Activated CD4-positive, alpha-beta T cell treated with anti-CD3 and anti-CD28 coated beads for 36 hours (primary cell): ENCODE data around the gene PCDHA4. TPM values are rescaled to one million over a fixed set of nuclear protein-coding genes. Genes with fewer than 3 reads are reported as not detected.
A peak's percentile ranks its signal among the peaks of the same experiment; 100 is the strongest.
"Not testable (repeated sequence)": the region's sequence is repeated elsewhere in the genome, so short reads cannot be mapped to it uniquely, and the experiment has no call there.

Experiments
- ATAC-seq: fragments of 200-7000 bp; cut with Tn5 transposase; one replicate; pipeline ENCODE4 v1.10.0; 2021; ENCODE audit warnings: mild to moderate bottlenecking, moderate library complexity
- CTCF ChIA-PET: fragments of 350-600 bp; sonication (Branson Sonifier 250); formaldehyde crosslinking; loops from one replicate; lab custom pipeline; 2021; ENCODE audit warnings: antibody characterized with exemption; lab: Charles Lee
- POLR2A ChIA-PET: fragments of 350-600 bp; sonication (Branson Sonifier 250); formaldehyde crosslinking; loops from one replicate; lab custom pipeline; 2021; ENCODE audit warnings: antibody characterized with exemption, inconsistent platforms; lab: Charles Lee
- DNase-seq: peaks from one replicate; pipeline ENCODE4 v3.0.0-alpha.2; 2020
- H3K27ac Mint-ChIP-seq: one replicate; pipeline ENCODE4 v1.8.0; 2021; ENCODE audit warnings: mixed read lengths
- H3K27me3 Mint-ChIP-seq: one replicate; pipeline ENCODE4 v1.8.0; 2021; ENCODE audit warnings: mixed read lengths
- H3K36me3 Mint-ChIP-seq: one replicate; pipeline ENCODE4 v1.8.0; 2021; ENCODE audit warnings: low read depth, mixed read lengths
- H3K4me1 Mint-ChIP-seq: one replicate; pipeline ENCODE4 v1.8.0; 2021; ENCODE audit warnings: mixed read lengths
- H3K4me3 Mint-ChIP-seq: one replicate; pipeline ENCODE4 v1.8.0; 2021; ENCODE audit warnings: mild to moderate bottlenecking, moderate library complexity, mixed read lengths
- H3K9me3 Mint-ChIP-seq: one replicate; pipeline ENCODE4 v1.8.0; 2021; ENCODE audit warnings: low read depth, mixed read lengths
- intact Hi-C, 2 experiments: fragments of 100-400 bp; cut with DNase I in 1 of 2; cut with micrococcal nuclease in 1 of 2; formaldehyde crosslinking; loops; one replicate each; pipeline versions ENCODE4 v1.14.2 to v1.15.1; 2022 to 2024; cut with DNase I, micrococcal nuclease
- total RNA-seq, 2 experiments: library from RNA; stranded (reverse); gene quantifications; one replicate each; pipeline ENCODE4 v1.2.3, GENCODE V29; 2021

The PCDHA4 gene
- total RNA-seq, 2 experiments from 2014 or later: not detected

DNA sequence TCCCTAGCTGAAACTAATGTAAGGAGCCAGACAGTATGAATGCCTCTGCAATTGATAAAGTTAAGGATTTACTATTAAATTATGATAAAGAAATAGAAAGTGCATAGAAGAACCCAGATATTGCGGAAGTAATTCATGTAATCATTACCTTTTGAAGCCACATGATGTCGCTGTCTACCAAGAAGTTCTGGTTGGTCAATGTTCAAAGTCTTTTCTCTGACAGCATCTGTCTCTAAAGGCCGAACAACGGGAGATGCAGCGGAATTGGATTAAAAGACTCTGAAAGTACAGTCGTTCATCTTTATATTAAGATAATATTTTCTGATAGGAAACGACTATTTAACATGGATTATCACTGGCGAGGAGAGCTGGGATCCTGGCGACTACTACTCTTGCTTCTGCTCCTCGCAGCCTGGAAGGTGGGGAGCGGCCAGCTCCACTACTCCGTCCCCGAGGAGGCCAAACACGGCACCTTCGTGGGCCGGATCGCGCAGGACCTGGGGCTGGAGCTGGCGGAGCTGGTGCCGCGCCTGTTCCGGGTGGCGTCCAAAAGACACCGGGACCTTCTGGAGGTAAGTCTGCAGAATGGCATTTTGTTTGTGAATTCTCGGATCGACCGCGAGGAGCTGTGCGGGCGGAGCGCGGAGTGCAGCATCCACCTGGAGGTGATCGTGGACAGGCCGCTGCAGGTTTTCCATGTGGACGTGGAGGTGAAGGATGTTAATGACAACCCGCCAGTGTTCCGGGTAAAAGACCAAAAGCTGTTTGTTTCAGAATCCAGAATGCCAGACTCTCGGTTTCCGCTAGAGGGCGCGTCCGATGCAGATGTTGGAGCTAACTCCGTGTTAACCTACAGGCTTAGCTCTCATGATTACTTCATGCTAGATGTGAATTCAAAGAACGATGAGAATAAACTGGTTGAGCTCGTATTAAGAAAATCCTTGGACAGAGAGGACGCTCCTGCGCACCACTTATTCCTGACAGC is 34.4 kb downstream of the PCDHA4 start, which contains the start of gene PCDHA8:
PCDHA8 (plus strand) TSS at position 210 of the 985 bp plus-strand sequence; CDS start at position 345, 135 bp downstream.
- Mint-ChIP-seq H3K4me1 (no peaks in the 10 kb centered on the region), H3K9me3 (peaks cover 9% of the 10 kb centered on the region), H3K27ac (no peak within 1 kb of the TSS), H3K36me3 (peaks cover 8% of the 10 kb centered on the region), H3K4me3 (no peak within 1 kb of the TSS), H3K27me3 (peaks cover 22% of the 10 kb centered on the region)
- ATAC-seq: no peak
- ChIA-PET POLR2A (interaction anchor here (0.6 kb wide), 1 partner anchor 12 kb away, joined by 3 read pairs; no protein-coding TSS in a partner anchor), CTCF (interaction anchor here (0.6 to 1.9 kb wide), 9 partner anchors 10 to 236 kb away, joined by 3 to 9 read pairs (median 3); partner anchors contain the start of genes PCDHA10, PCDHA6 and PCDHAC1)
- peak; percentile 49 for DNase-seq
- intact Hi-C loops: loop anchor here in 1 of 2 experiments (5.0 to 10.0 kb wide), 3 partner anchors 39 to 524 kb away; partner anchors contain the start of genes PCDHA3 and PCDHGA5

DNA sequence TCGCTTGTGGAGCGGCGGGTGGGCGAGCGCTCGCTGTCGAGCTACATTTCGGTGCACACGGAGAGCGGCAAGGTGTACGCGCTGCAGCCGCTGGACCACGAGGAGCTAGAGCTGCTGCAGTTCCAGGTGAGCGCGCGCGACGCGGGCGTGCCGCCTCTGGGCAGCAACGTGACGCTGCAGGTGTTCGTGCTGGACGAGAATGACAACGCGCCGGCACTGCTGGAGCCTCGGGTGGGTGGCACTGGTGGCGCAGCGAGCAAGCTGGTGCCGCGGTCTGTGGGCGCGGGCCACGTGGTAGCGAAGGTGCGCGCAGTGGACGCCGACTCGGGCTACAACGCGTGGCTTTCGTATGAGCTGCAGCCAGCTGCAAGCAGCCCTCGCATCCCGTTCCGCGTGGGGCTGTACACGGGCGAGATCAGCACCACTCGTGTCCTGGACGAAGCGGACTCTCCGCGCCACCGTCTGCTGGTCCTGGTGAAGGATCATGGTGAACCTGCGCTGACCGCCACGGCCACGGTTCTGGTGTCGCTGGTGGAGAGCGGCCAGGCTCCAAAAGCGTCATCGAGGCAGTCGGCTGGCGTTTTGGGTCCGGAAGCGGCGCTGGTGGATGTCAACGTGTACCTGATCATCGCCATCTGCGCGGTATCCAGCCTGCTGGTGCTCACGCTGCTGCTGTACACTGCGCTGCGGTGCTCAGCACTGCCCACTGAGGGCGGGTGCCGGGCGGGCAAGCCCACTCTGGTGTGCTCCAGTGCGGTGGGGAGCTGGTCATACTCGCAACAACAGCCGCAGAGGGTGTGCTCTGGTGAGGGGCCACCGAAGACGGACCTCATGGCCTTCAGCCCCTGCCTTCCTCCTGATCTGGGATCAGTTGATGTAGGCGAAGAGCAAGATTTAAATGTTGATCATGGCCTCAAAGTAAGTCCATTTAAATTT is 36.2 kb downstream of the PCDHA4 start:
- no peak overlapping the region for H3K4me3 Mint-ChIP-seq
- POLR2A ChIA-PET: no interaction called here
- no peak overlapping the region for H3K27ac Mint-ChIP-seq
- CTCF ChIA-PET: no interaction called here
- H3K9me3 Mint-ChIP-seq: peaks cover 19% of the 10 kb centered on the region
- H3K27me3 Mint-ChIP-seq: peaks cover 33% of the 10 kb centered on the region
- no peak for ATAC-seq
- peaks cover 12% of the 10 kb centered on the region for H3K36me3 Mint-ChIP-seq
- intact Hi-C loops: loop anchor here in 1 of 2 experiments (5.0 to 10.0 kb wide), 3 partner anchors 41 to 522 kb away; partner anchors contain the start of genes PCDHA3 and PCDHGA5
- H3K4me1 Mint-ChIP-seq: no peaks in the 10 kb centered on the region
- DNase-seq: no peak

DNA sequence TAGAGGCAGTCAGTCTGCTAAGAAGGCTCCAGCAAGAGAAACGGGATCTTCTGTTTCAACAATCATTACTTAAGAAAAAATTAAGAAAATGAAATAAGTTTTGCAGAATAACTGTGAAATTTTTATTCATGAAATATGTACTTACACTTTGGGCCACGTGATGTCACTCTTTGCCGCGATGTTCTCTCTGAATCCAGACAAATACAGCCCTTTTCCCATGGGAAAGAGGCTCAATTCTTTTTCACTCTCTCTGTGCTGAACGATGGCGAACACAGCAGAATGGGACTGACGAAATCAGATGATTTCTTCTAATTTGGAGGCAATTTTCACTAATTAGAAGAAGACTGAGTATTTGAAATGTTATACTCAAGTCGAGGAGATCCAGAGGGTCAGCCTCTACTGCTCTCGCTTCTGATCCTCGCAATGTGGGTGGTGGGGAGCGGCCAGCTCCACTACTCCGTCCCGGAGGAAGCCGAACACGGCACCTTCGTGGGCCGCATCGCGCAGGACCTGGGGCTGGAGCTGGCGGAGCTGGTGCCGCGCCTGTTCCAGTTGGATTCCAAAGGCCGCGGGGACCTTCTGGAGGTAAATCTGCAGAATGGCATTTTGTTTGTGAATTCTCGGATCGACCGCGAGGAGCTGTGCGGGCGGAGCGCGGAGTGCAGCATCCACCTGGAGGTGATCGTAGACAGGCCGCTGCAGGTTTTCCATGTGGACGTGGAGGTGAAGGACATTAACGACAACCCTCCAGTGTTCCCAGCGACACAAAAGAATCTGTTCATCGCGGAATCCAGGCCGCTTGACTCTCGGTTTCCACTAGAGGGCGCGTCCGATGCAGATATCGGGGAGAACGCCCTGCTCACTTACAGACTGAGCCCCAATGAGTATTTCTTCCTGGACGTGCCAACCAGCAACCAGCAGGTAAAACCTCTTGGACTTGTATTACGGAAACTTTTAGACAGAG is 41.6 kb downstream of the PCDHA4 start, which contains the start of gene PCDHA9:
PCDHA9 (plus strand) TSS at position 244 of the 964 bp plus-strand sequence; CDS start at position 358, 114 bp downstream.
- intact Hi-C loops: loop anchor here in 1 of 2 experiments (5.0 to 10.0 kb wide), 2 partner anchors 34 to 516 kb away; partner anchors contain the start of genes PCDHA13 and PCDHGA5
- DNase-seq, ATAC-seq, H3K4me1 Mint-ChIP-seq, H3K36me3 Mint-ChIP-seq, H3K4me3 Mint-ChIP-seq, POLR2A ChIA-PET, CTCF ChIA-PET, H3K27ac Mint-ChIP-seq: not testable (repeated sequence)
- Mint-ChIP-seq H3K9me3 (peaks cover 14% of the 10 kb centered on the region), H3K27me3 (peaks cover 24% of the 10 kb centered on the region)

DNA sequence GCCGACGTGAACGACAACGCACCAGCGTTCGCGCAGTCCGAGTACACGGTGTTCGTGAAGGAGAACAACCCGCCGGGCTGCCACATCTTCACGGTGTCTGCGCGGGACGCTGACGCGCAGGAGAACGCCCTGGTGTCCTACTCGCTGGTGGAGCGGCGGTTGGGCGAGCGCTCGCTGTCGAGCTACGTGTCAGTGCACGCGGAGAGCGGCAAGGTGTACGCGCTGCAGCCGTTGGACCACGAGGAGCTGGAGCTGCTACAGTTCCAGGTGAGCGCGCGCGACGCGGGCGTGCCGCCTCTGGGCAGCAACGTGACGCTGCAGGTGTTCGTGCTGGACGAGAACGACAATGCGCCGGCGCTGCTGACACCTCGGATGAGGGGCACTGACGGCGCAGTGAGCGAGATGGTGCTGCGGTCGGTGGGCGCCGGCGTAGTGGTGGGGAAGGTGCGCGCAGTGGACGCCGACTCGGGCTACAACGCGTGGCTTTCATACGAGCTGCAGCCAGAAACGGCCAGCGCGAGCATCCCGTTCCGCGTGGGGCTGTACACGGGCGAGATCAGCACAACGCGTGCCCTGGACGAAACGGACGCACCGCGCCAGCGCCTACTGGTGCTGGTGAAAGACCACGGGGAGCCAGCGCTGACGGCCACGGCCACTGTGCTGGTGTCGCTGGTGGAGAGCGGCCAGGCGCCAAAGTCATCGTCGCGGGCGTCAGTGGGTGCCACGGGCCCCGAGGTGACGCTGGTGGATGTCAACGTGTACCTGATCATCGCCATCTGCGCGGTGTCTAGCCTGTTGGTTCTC is 43.2 kb downstream of the PCDHA4 start:
- H3K36me3 Mint-ChIP-seq, ATAC-seq, H3K4me1 Mint-ChIP-seq, H3K27ac Mint-ChIP-seq, DNase-seq, H3K4me3 Mint-ChIP-seq, POLR2A ChIA-PET: not testable (repeated sequence)
- Mint-ChIP-seq H3K9me3 (peaks cover 14% of the 10 kb centered on the region), H3K27me3 (peaks cover 21% of the 10 kb centered on the region)
- CTCF ChIA-PET: interaction anchor here (0.7 to 0.8 kb wide), 2 partner anchors 363 to 485 kb away, joined by 3 read pairs; no protein-coding TSS in a partner anchor
- intact Hi-C loops: loop anchor here in 1 of 2 experiments (5.0 to 10.0 kb wide), 2 partner anchors 32 to 515 kb away; partner anchors contain the start of genes PCDHA13 and PCDHGA5

DNA sequence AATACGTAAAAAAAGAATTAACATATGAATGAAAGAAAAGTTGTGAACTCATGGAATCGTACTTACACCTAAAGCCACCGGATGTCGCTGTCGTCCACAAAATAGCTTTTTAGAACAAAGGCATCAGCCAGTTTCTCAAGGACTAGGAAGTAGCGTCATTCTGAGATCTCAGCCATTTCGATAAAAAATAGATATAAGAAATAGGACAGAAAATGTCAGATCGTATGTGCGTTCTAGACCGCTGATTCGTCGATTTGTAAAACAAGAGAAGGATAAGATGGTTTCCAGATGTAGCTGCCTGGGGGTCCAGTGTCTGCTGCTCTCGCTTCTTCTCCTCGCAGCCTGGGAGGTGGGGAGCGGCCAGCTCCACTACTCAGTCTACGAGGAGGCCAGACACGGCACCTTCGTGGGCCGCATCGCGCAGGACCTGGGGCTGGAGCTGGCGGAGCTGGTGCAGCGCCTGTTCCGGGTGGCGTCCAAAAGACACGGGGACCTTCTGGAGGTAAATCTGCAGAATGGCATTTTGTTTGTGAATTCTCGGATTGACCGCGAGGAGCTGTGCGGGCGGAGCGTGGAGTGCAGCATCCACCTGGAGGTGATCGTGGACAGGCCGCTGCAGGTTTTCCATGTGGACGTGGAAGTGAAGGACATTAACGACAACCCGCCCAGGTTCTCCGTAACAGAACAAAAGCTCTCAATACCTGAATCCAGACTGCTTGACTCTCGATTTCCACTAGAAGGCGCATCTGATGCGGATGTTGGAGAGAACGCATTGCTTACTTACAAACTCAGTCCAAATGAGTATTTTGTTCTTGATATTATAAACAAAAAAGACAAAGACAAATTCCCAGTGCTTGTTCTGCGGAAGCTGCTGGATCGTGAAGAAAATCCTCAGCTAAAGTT is 49.2 kb downstream of the PCDHA4 start, which contains the start of gene PCDHA10:
PCDHA10 (plus strand) TSS at position 126 of the 903 bp plus-strand sequence; CDS start at position 278, 152 bp downstream.
- Mint-ChIP-seq H3K4me3 (no peak within 1 kb of the TSS), H3K4me1 (no peaks in the 10 kb centered on the region), H3K27me3 (peaks cover 21% of the 10 kb centered on the region), H3K27ac (no peak within 1 kb of the TSS), H3K9me3 (peaks cover 19% of the 10 kb centered on the region), H3K36me3 (peaks cover 7% of the 10 kb centered on the region)
- ChIA-PET CTCF (interaction anchor here (0.7 to 1.4 kb wide), 2 partner anchors 9 to 14 kb away, joined by 3 read pairs; no protein-coding TSS in a partner anchor), POLR2A (no interaction called here)
- DNase-seq (no peak), ATAC-seq (no peak)
- intact Hi-C loops: no loop called here

DNA sequence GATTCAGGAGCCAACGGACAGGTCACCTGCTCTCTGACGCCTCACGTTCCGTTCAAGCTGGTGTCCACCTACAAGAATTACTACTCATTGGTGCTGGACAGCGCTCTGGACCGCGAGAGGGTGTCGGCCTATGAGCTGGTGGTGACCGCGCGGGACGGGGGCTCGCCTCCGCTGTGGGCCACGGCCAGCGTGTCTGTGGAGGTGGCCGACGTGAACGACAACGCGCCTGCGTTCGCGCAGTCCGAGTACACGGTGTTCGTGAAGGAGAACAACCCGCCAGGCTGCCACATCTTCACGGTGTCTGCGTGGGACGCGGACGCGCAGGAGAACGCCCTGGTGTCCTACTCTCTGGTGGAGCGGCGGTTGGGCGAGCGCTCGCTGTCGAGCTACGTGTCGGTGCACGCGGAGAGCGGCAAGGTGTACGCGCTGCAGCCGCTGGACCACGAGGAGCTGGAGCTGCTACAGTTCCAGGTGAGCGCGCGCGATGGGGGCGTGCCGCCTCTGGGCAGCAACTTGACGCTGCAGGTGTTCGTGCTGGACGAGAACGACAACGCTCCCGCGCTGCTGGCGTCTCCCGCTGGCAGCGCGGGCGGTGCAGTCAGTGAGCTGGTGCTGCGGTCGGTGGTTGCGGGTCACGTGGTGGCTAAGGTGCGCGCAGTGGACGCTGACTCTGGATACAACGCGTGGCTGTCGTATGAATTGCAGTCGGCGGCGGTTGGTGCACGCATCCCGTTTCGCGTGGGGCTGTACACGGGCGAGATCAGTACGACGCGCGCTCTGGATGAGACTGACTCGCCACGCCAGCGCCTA is 50.5 kb downstream of the PCDHA4 start:
- Mint-ChIP-seq H3K27me3 (peaks cover 29% of the 10 kb centered on the region), H3K4me1 (no peaks in the 10 kb centered on the region), H3K27ac (no peak overlapping the region), H3K36me3 (peaks cover 7% of the 10 kb centered on the region), H3K4me3 (no peak overlapping the region), H3K9me3 (peaks cover 21% of the 10 kb centered on the region)
- POLR2A ChIA-PET: no interaction called here
- no peak for ATAC-seq
- CTCF ChIA-PET: no interaction called here
- intact Hi-C loops: no loop called here
- DNase-seq: no peak

DNA sequence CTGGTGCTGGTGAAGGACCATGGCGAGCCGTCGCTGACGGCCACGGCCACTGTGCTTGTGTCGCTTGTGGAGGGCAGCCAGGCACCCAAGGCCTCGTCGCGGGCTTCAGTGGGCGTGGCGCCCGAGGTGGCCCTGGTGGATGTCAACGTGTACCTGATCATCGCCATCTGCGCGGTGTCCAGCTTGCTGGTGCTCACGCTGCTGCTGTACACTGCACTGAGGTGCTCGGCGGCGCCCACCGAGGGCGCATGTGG is 51.0 kb downstream of the PCDHA4 start:
- Mint-ChIP-seq H3K4me3 (no peak overlapping the region), H3K36me3 (peaks cover 7% of the 10 kb centered on the region), H3K9me3 (peaks cover 21% of the 10 kb centered on the region), H3K4me1 (no peaks in the 10 kb centered on the region), H3K27me3 (peaks cover 29% of the 10 kb centered on the region), H3K27ac (no peak overlapping the region)
- ChIA-PET POLR2A (no interaction called here), CTCF (no interaction called here)
- intact Hi-C loops: no loop called here
- ATAC-seq (no peak), DNase-seq (no peak)

DNA sequence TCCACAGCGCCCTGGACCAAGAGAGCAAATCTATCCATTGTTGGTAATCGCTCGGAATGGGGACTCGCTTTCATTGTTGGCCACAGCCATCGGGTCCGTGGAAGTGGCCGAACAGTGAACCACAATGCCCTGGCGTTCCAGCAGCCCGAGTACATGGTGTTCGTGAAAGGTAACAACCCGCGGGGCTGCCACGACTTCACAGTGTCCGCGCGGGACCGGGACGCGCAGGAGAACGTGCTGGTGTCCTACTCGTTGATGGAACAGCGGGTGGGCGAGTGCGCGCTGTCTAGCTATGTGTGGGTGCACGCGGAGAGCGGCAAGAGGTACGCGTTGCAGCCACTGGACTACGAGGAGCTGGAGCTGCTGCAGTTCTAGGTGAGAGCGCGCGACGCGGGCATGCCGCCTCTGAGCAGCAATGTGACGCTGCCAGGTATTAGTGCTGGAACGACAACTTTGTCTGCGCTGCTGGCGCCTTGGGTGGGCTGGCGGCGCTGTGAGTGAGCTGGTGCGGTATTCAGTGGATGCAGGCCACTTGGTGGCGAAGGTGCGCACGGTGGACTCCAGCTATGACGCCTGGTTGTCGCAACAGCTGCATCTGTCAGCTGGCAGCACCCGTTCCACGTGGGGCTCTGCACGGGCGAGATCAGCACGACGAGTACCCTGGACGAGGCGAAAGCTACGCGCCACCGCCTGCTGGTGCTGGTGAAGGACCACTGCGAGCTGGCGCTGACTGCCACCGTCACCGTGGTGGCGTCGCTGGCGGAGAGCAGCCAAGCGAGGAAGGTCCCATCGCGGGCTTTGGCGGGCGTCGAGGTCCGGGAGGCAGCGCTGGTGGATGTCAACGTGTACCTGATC is 55.8 kb downstream of the PCDHA4 start:
- Mint-ChIP-seq H3K27ac (no peak overlapping the region), H3K27me3 (peaks cover 22% of the 10 kb centered on the region), H3K4me1 (no peaks in the 10 kb centered on the region), H3K9me3 (peaks cover 2% of the 10 kb centered on the region), H3K36me3 (no peaks in the 10 kb centered on the region), H3K4me3 (no peak overlapping the region)
- DNase-seq: no peak
- no peak for ATAC-seq
- POLR2A ChIA-PET: no interaction called here
- CTCF ChIA-PET: no interaction called here
- intact Hi-C loops: no loop called here
